GM23248 (cell line): Measurements from ENCODE around the gene PLEKHA6.

Experiments used
- EZH2 ChIP-seq: fragments of 200-600 bp; sonication (generic); IDR thresholded peaks from 2 replicates; pipeline ENCODE4 v1.6.1; 2018; ENCODE audit warnings: antibody characterized with exemption, mild to moderate bottlenecking; ENCODE audit not compliant: insufficient read depth, poor library complexity, severe bottlenecking
- EZH2phosphoT487 ChIP-seq: fragments of 200-600 bp; sonication (generic); IDR thresholded peaks from 2 replicates; pipeline ENCODE4 v1.6.1; 2018; ENCODE audit warnings: antibody characterized with exemption, moderate library complexity, mild to moderate bottlenecking, low read depth; ENCODE audit not compliant: insufficient read depth

- no peak for TF ChIP-seq EZH2
- TF ChIP-seq EZH2phosphoT487 = no peak
These were observed 87.2 kb downstream of the PLEKHA6 start for GRCh38 chr1:204272505-204272904.
